Osteocyte (in vitro differentiated cells): ENCODE measurements around the gene VTI1B. TPM values are rescaled to one million over a fixed set of nuclear protein-coding genes. Genes with fewer than 3 reads are reported as not detected.
A peak's percentile ranks its signal among the peaks of the same experiment; 100 is the strongest.

Source experiments
- DNase-seq: peaks from one replicate; pipeline ENCODE4 v3.0.0; 2021; ENCODE audit warnings: mixed read lengths; ENCODE audit not compliant: unreplicated experiment; ENCODE audit errors: extremely low spot score
- H3K27ac Mint-ChIP-seq: one replicate; pipeline ENCODE4 v1.8.0; 2021; ENCODE audit warnings: mild to moderate bottlenecking, mixed read lengths; ENCODE audit not compliant: unreplicated experiment
- H3K27me3 Mint-ChIP-seq: one replicate; pipeline ENCODE4 v1.8.0; 2021; ENCODE audit warnings: mixed read lengths; ENCODE audit not compliant: unreplicated experiment
- H3K36me3 Mint-ChIP-seq: one replicate; pipeline ENCODE4 v1.8.0; 2021; ENCODE audit warnings: mixed read lengths; ENCODE audit not compliant: unreplicated experiment
- H3K4me1 Mint-ChIP-seq: one replicate; pipeline ENCODE4 v1.8.0; 2021; ENCODE audit warnings: mixed read lengths; ENCODE audit not compliant: unreplicated experiment
- H3K4me3 Mint-ChIP-seq: one replicate; pipeline ENCODE4 v1.8.0; 2021; ENCODE audit warnings: mild to moderate bottlenecking, moderate library complexity, mixed read lengths; ENCODE audit not compliant: unreplicated experiment
- H3K9me3 Mint-ChIP-seq: one replicate; pipeline ENCODE4 v1.8.0; 2021; ENCODE audit warnings: mixed read lengths; ENCODE audit not compliant: unreplicated experiment
- CTCF ChIP-seq: fragments of 200-600 bp; sonication (generic); IDR thresholded peaks from 2 replicates; pipeline ENCODE4 v1.5.0; 2021; ENCODE audit warnings: antibody characterized with exemption, mild to moderate bottlenecking, moderate library complexity
- total RNA-seq: library from RNA; stranded (reverse); gene quantifications from 2 replicates; pipeline ENCODE4 v1.2.1, GENCODE V29; 2021

The VTI1B gene
- total RNA-seq, 1 donor from 2014 or later: 89.3 TPM

GRCh38 chr14:67599698-67600561 lies 74.5 kb downstream of the VTI1B start, which contains the start of gene PIGH:
TSS of gene PIGH (minus strand) at chr14:67600268. CDS start at chr14:67600203, 65 bp downstream.
- DNase-seq: peak; percentile 95
- H3K27me3 Mint-ChIP-seq: peaks cover 9% of the 10 kb centered on the region
- TF ChIP-seq CTCF: peak; percentile 65
- peak within 1 kb of the TSS; percentile 96 for H3K27ac Mint-ChIP-seq
- H3K9me3 Mint-ChIP-seq: no peaks in the 10 kb centered on the region
- peaks cover 13% of the 10 kb centered on the region for H3K4me1 Mint-ChIP-seq
- H3K36me3 Mint-ChIP-seq: no peaks in the 10 kb centered on the region
- peak within 1 kb of the TSS; percentile 91 for H3K4me3 Mint-ChIP-seq

Other genes starting within 250 kb of the VTI1B start
- gene TMEM229B, start 185.9 kb downstream of the VTI1B start, total RNA-seq: 0.37 and 0.51 TPM in 2 replicates
- 0.50 and 1.0 TPM in 2 replicates for gene PLEKHH1, start 141.3 kb downstream of the VTI1B start, total RNA-seq
- gene PIGH, start 74.4 kb downstream of the VTI1B start, total RNA-seq: 18.3 and 20.6 TPM in 2 replicates
- 3.2 and 4.2 TPM in 2 replicates for gene ARG2, start 54.7 kb downstream of the VTI1B start, total RNA-seq
- 54.1 and 55.2 TPM in 2 replicates for gene RDH11, start 21.1 kb upstream of the VTI1B start, total RNA-seq
- gene RDH12, start 27.3 kb upstream of the VTI1B start, total RNA-seq: not detected in 2 replicates
- 33.4 and 38.7 TPM in 2 replicates for gene ZFYVE26, start 142.0 kb upstream of the VTI1B start, total RNA-seq
- 11.9 and 12.7 TPM in 2 replicates for gene RAD51B, start 145.1 kb upstream of the VTI1B start, total RNA-seq